HUDEP-2 (cell line): ENCODE data around the gene TAF11.
"Not testable (repeated sequence)": the region's sequence is repeated elsewhere in the genome, so short reads cannot be mapped to it uniquely, and the experiment has no call there.

Experiments
- DNase-seq, 76 experiments: peaks; one replicate each; lab custom pipeline; 2025; ENCODE audit not compliant: unreplicated experiment in 76 of 76; lab: John Stamatoyannopoulos, UW

Gene TAF11

GRCh38 chr6:34887753-34888513, at the start of gene TAF11:
TAF11 (minus strand) TSS chr6:34888042; CDS start chr6:34887957, 85 bp downstream.
- peak in 75 of 76 experiments; percentile 46 to 95 (median 87) for DNase-seq

- no peak for DNase-seq
Measured at GRCh38 chr6:34934516-34934915, 46.7 kb upstream of the TAF11 start.

- not testable (repeated sequence) for DNase-seq
Measured at GRCh38 chr6:34932202-34932601, 44.4 kb upstream of the TAF11 start.

- DNase-seq: no peak
Measured at GRCh38 chr6:34930221-34930620, 42.4 kb upstream of the TAF11 start.

GRCh38 chr6:34929241-34929978, 41.6 kb upstream of the TAF11 start:
- DNase-seq: no peak

GRCh38 chr6:34928695-34929094, 40.9 kb upstream of the TAF11 start:
- DNase-seq: no peak

GRCh38 chr6:34928220-34928619, 40.4 kb upstream of the TAF11 start:
- DNase-seq: no peak

GRCh38 chr6:34926655-34927054, 38.8 kb upstream of the TAF11 start:
- DNase-seq: no peak

- DNase-seq: no peak
Measured at GRCh38 chr6:34924831-34925625, 37.2 kb upstream of the TAF11 start.

- DNase-seq: no peak
Measured at GRCh38 chr6:34922177-34922663, 34.4 kb upstream of the TAF11 start.

GRCh38 chr6:34920097-34920496, 32.3 kb upstream of the TAF11 start:
- DNase-seq: no peak

GRCh38 chr6:34919651-34920050, 31.8 kb upstream of the TAF11 start:
- DNase-seq: no peak

- no peak for DNase-seq
Measured at GRCh38 chr6:34917626-34918285, 29.9 kb upstream of the TAF11 start.

- no peak for DNase-seq
Measured at GRCh38 chr6:34916348-34916967, 28.6 kb upstream of the TAF11 start.

- DNase-seq: no peak
Measured at GRCh38 chr6:34914358-34914757, 26.5 kb upstream of the TAF11 start.

- DNase-seq: no peak
Measured at GRCh38 chr6:34912715-34913464, 25.0 kb upstream of the TAF11 start.

GRCh38 chr6:34911822-34912221, 24.0 kb upstream of the TAF11 start:
- DNase-seq: no peak

GRCh38 chr6:34909320-34909883, 21.6 kb upstream of the TAF11 start:
- DNase-seq: no peak

GRCh38 chr6:34908194-34908593, 20.4 kb upstream of the TAF11 start:
- DNase-seq: no peak
